HFFc6 (cell line): Measurements from ENCODE around the gene KCNQ2. TPM values are rescaled to one million over a fixed set of nuclear protein-coding genes. Genes with fewer than 3 reads are reported as not detected.
"Not testable (repeated sequence)": the region's sequence is repeated elsewhere in the genome, so short reads cannot be mapped to it uniquely, and the experiment has no call there.

Experiments
- DNase-seq: peaks from one replicate; pipeline ENCODE4 v3.0.0-alpha.2; 2018
- H3K27ac Mint-ChIP-seq: 2 replicates; pipeline ENCODE4 v1.8.0; 2020; ENCODE audit warnings: mild to moderate bottlenecking, mixed read lengths
- H3K27me3 Mint-ChIP-seq: 2 replicates; pipeline ENCODE4 v1.8.0; 2021; ENCODE audit warnings: mild to moderate bottlenecking, moderate library complexity, mixed read lengths; ENCODE audit not compliant: insufficient read depth
- H3K36me3 Mint-ChIP-seq: 2 replicates; pipeline ENCODE4 v1.8.0; 2021; ENCODE audit warnings: low read depth, mixed read lengths
- H3K4me1 Mint-ChIP-seq: 2 replicates; pipeline ENCODE4 v1.8.0; 2020; ENCODE audit warnings: low read depth, mixed read lengths
- H3K4me3 Mint-ChIP-seq: 2 replicates; pipeline ENCODE4 v1.8.0; 2020; ENCODE audit warnings: mild to moderate bottlenecking, moderate library complexity, mixed read lengths
- H3K9me3 Mint-ChIP-seq: 2 replicates; pipeline ENCODE4 v1.8.0; 2020; ENCODE audit warnings: mild to moderate bottlenecking, mixed read lengths
- total RNA-seq, 6 experiments: library from RNA; stranded (reverse); fragmentation: NEBNext Ultra II Directional; extraction: Animal tissue kit (Norgen Biotek cat#: 25700); gene quantifications; 2 replicates in 1 of 6; 3 replicates in 5 of 6; pipeline ENCODE4 v1.2.3, GENCODE V29; 2021
- TF ChIP-seq, protein P1 (sequence below): fragments of 200-600 bp; sonication (generic); IDR thresholded peaks from 2 replicates; pipeline ENCODE4 v1.5.0; 2021; ENCODE audit warnings: antibody characterized with exemption, mild to moderate bottlenecking

The KCNQ2 gene
- total RNA-seq, 6 experiments from 2014 or later, result not detected

DNA sequence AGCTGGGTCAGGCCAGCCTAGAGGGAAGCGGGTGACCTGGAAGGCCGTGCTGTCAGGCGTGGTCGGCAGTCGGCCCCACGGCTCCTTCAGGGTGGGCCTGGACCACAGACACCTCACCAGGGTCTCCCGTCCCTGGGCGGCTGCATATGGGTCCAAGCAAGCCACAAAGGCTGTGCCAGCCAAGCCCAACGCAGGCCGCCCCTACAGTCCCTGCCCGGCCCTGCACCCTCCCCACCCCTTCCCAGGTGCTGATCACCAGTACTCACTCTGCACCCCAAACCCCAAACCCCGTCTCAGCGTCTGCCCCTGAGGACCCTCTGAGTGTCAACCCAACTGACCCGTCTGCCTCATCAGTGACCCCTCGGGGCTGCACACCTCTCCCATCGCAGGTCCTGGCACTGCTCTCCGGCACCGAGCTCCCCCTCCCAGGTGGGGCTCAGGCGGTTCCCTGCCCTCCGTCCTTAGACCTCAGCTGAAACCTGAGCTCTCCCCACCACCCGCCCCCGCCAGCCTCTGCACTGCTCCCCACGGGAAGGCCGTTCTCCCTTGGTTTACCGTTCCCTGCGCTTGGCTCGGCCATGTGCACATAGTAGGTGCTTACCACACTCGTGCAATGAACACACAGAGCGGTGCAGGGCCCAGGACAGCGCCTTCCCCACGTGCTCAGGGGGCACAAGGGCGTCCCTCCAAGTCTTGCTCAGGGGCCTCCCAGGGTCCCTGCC, 46.7 kb upstream of the KCNQ2 start:
- Mint-ChIP-seq H3K4me1 (no peaks in the 10 kb centered on the region), H3K27me3 (peaks cover 5% of the 10 kb centered on the region; the same call in 1 of the 2 replicates), H3K9me3 (no peaks in the 10 kb centered on the region), H3K36me3 (peaks cover 5% of the 10 kb centered on the region; the same call in 1 of the 2 replicates), H3K4me3 (peak overlapping the region; percentile 75), H3K27ac (no peak overlapping the region; the same call in 1 of the 2 replicates)
- no peak for DNase-seq
- TF ChIP-seq, protein P1, sequence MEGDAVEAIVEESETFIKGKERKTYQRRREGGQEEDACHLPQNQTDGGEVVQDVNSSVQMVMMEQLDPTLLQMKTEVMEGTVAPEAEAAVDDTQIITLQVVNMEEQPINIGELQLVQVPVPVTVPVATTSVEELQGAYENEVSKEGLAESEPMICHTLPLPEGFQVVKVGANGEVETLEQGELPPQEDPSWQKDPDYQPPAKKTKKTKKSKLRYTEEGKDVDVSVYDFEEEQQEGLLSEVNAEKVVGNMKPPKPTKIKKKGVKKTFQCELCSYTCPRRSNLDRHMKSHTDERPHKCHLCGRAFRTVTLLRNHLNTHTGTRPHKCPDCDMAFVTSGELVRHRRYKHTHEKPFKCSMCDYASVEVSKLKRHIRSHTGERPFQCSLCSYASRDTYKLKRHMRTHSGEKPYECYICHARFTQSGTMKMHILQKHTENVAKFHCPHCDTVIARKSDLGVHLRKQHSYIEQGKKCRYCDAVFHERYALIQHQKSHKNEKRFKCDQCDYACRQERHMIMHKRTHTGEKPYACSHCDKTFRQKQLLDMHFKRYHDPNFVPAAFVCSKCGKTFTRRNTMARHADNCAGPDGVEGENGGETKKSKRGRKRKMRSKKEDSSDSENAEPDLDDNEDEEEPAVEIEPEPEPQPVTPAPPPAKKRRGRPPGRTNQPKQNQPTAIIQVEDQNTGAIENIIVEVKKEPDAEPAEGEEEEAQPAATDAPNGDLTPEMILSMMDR, result no peak

DNA sequence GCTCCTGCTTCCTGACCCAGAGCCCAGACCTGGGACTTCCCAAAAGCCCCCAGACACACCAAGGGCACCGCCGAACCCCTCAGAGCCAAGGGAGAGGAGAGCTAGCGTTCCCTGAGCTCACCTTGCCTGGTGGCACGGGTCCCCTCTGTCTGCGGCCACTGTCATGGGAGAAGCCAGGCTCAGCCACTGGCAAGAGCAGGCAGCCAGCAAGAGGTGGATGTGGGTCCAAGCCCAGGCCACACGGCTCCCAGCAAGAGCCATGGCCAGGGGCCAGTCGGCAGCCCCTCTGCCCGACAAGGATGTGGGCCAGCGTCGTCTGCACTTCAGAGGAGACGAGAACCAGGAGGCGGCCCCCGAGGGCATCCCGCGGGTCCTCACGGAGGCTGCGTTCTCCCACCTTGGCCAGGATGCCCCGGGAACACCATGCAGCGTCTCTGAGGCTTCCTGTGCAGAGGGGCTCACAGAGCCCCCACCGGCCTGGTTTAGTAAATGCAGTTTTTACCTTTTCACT, 46.0 kb upstream of the KCNQ2 start:
- Mint-ChIP-seq H3K4me1 (no peaks in the 10 kb centered on the region), H3K36me3 (no peaks in the 10 kb centered on the region), H3K4me3 (no peak overlapping the region), H3K27ac (no peak overlapping the region), H3K9me3 (no peaks in the 10 kb centered on the region), H3K27me3 (peaks cover 6% of the 10 kb centered on the region; the same call in 1 of the 2 replicates)
- DNase-seq, result no peak
- TF ChIP-seq, protein P1, result no peak

DNA sequence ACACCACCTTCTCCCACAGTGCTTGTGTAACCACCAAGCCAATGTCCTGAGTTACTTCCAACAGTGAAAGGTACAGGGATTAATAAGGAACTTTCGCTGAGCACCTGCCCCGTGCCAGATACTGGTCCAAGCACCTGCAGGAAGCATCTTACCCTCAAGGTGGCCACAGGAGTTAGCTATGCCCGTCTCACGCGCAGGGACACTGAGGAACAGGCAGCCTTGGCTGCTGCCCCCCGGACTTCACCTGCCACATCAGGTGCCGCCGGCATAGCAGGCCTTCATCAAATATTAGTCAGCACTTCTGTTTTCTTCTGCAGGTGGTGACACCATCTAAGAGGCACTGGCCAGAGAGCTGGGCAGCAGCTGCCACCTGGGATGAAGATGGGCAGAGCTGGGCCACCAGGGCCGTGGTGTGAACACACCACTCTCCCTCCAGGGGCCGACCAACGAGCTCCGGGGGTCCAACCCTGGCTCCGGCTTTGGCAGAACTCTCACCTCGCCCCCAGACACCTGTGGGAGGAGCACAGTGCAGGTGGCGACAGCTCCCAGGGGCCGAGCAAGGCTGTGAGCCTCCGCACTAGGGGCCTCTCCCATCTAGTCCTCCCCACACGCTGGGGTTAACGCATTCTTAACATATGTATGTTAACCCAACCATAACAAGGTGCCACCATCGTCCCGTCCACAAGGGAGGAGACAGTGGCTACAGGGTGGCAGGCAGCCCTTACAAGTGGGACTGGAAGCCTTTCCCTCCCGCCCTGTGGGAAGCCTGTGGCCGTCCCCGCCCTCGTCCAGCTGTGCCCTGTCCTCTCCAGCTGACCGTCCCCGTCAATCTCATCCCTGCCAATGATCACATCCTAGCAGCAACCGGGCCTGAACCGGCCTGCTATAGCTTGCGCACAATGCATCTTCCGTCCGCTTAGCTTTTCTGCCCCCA, 45.2 kb upstream of the KCNQ2 start:
- TF ChIP-seq, protein P1, result no peak
- H3K36me3 Mint-ChIP-seq, result no peaks in the 10 kb centered on the region
- no peaks in the 10 kb centered on the region for H3K4me1 Mint-ChIP-seq
- peaks cover 13% of the 10 kb centered on the region for H3K27me3 Mint-ChIP-seq
- H3K4me3 Mint-ChIP-seq, result no peak overlapping the region
- no peak overlapping the region for H3K27ac Mint-ChIP-seq
- H3K9me3 Mint-ChIP-seq, result no peaks in the 10 kb centered on the region
- DNase-seq, result no peak

GRCh38 chr20:63514520-63514919, 42.1 kb upstream of the KCNQ2 start:
- not testable (repeated sequence) for H3K27ac Mint-ChIP-seq, H3K4me1 Mint-ChIP-seq, H3K9me3 Mint-ChIP-seq, H3K36me3 Mint-ChIP-seq, H3K4me3 Mint-ChIP-seq, DNase-seq
- peaks cover 26% of the 10 kb centered on the region for H3K27me3 Mint-ChIP-seq

GRCh38 chr20:63513207-63513606, 40.8 kb upstream of the KCNQ2 start:
- Mint-ChIP-seq H3K27ac (no peak overlapping the region), H3K4me1 (no peaks in the 10 kb centered on the region), H3K36me3 (no peaks in the 10 kb centered on the region), H3K9me3 (no peaks in the 10 kb centered on the region; the same call in 1 of the 2 replicates), H3K27me3 (peaks cover 26% of the 10 kb centered on the region), H3K4me3 (no peak overlapping the region)
- no peak for DNase-seq
- TF ChIP-seq, protein P1, result no peak
